Measurements from ENCODE around the gene FAM107A. TPM values are rescaled to one million over a fixed set of nuclear protein-coding genes. Genes with fewer than 3 reads are reported as not detected.

The FAM107A gene
- total RNA-seq, 2 donors from 2014 or later: 76.5 to 80.7 TPM

DNA sequence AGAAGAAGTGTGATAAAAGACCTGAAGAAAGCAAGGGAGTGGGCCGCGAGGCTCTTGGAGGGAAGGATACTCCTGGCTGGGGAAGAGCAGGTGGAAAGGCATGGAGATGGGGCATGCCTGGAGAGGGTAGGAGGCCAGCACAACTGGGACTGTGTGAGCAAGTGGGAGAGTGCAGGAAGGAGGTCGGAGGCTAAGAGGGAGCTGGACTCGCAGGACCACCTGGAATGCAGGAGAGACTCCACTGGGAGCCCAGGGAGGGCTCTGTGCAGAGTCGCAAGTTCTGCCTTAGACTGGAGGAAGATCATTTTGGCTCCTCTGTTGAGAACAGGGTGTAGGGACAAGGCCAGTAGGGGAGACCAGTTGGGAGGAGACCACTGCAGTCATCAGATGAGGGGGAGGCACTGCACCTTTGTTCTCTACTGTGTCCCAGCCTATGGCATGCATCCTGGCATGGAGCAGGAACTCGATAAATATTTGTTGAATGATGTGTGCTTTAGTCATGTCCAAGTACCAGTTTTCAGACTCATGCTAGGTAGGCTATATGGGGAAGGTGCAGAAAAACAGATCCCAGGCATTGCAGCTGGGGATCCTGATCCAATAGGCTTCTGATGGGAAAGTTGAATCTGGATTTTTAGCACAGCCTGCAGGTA is 13.7 kb downstream of the FAM107A start:
- TF ChIP-seq, protein P1, sequence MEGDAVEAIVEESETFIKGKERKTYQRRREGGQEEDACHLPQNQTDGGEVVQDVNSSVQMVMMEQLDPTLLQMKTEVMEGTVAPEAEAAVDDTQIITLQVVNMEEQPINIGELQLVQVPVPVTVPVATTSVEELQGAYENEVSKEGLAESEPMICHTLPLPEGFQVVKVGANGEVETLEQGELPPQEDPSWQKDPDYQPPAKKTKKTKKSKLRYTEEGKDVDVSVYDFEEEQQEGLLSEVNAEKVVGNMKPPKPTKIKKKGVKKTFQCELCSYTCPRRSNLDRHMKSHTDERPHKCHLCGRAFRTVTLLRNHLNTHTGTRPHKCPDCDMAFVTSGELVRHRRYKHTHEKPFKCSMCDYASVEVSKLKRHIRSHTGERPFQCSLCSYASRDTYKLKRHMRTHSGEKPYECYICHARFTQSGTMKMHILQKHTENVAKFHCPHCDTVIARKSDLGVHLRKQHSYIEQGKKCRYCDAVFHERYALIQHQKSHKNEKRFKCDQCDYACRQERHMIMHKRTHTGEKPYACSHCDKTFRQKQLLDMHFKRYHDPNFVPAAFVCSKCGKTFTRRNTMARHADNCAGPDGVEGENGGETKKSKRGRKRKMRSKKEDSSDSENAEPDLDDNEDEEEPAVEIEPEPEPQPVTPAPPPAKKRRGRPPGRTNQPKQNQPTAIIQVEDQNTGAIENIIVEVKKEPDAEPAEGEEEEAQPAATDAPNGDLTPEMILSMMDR (IDR thresholded peaks at IDR 0.05): no peak
- H3K27me3 ChIP-seq: no peaks in the 10 kb centered on the region
- H3K4me1 ChIP-seq: no peaks in the 10 kb centered on the region
- peaks cover 0 to 3% of the 10 kb centered on the region in 2 donors for H3K9me3 ChIP-seq
- no peak overlapping the region for H3K27ac ChIP-seq
- no peak overlapping the region for H3K4me3 ChIP-seq
- DNase-seq (ENCODE audit: low spot score): peak; percentile 40
- H3K36me3 ChIP-seq: peaks cover 10% of the 10 kb centered on the region

- TF ChIP-seq, protein P1 (IDR thresholded peaks at IDR 0.05): no peak
- peaks cover 0 to 3% of the 10 kb centered on the region in 2 donors for H3K9me3 ChIP-seq
- H3K27me3 ChIP-seq: no peaks in the 10 kb centered on the region
- no peaks in the 10 kb centered on the region for H3K4me1 ChIP-seq
- no peak overlapping the region for H3K27ac ChIP-seq
- H3K36me3 ChIP-seq: peaks cover 10% of the 10 kb centered on the region
- H3K4me3 ChIP-seq: no peak overlapping the region
- DNase-seq (ENCODE audit: low spot score): peak; percentile 42
Measured at GRCh38 chr3:58562498-58562897, 14.7 kb downstream of the FAM107A start.

DNA sequence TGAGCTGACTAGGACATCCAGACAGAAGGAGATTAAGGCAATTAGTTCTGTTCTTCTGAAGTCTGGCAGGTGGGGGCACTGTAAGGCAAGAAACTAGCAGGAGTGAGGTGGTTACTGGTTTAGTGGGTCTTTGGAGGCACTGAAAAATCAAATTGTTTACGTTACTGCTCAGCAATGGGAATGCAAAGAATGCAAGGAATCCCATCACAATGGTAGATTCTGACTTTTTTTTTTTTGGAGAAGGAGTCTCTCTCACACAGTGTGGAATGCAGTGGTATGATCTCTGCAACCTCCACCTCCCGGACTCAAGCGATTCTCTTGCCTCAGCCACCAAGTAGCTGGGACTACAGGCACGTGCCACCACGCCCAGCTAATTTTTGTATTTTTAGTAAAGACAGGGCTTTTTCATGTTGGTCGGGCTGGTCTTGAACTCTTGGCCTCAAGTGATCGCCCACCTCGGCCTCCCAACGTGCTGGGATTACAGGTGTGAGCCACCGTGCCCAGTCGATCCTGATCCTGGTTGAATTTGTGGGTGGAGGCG is 16.4 kb downstream of the FAM107A start:
- H3K27ac ChIP-seq: no peak overlapping the region
- peaks cover 0 to 3% of the 10 kb centered on the region in 2 donors for H3K9me3 ChIP-seq
- no peaks in the 10 kb centered on the region for H3K27me3 ChIP-seq
- H3K36me3 ChIP-seq: peaks cover 2% of the 10 kb centered on the region
- peak; percentile 59 for DNase-seq (ENCODE audit: low spot score)
- H3K4me1 ChIP-seq: no peaks in the 10 kb centered on the region
- H3K4me3 ChIP-seq: no peak overlapping the region
- TF ChIP-seq, protein P1 (IDR thresholded peaks at IDR 0.05): peak in 1 of 2 donors; percentile 38

DNA sequence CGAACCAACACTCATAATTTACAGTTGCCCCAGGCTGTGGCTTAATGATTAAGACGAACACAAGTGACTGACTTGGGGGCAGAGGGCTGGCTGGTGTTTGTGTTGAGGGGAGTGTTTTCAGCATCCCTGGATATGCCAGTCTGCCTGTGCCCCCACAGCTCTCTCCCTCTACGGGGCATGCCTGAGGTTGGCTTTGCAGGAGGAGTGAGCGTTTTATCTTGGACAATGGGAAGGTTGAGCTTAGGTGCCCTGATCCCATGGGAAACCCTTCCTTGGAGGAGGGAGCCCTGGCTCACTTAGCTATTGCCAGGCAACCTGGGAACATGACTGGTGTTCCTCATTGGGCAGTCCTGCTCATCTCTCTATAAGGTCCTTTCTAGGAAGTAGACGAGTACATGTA is 17.6 kb downstream of the FAM107A start:
- TF ChIP-seq, protein P1 (IDR thresholded peaks at IDR 0.05): no peak
- H3K27ac ChIP-seq: no peak overlapping the region
- H3K4me1 ChIP-seq: no peaks in the 10 kb centered on the region
- no peaks in the 10 kb centered on the region for H3K36me3 ChIP-seq
- peak; percentile 44 for DNase-seq (ENCODE audit: low spot score)
- no peak overlapping the region for H3K4me3 ChIP-seq
- peaks cover 0 to 3% of the 10 kb centered on the region in 2 donors for H3K9me3 ChIP-seq
- no peaks in the 10 kb centered on the region for H3K27me3 ChIP-seq

DNA sequence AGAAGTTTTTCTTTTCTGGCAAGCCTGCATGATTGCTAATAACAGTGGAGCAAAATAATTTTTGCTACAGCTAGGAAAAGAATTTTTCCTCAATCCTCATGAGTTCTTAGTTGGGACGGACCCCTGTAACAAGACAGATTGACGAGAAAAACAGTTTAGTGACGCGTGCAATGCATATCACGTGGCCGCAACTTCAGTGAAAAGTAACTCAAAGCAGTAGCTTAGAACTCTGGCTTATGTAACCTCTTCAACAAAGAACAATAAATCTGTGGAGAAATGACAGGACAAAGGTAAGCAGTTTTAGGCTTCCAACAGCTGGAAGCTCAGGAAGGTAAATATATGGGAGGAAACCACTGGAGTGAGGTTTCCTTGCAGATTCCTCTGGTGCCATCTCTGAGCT is 19.7 kb downstream of the FAM107A start:
- Histone ChIP-seq H3K4me3 (no peak overlapping the region), H3K27me3 (no peaks in the 10 kb centered on the region), H3K9me3 (no peaks in the 10 kb centered on the region), H3K36me3 (no peaks in the 10 kb centered on the region), H3K27ac (no peak overlapping the region), H3K4me1 (no peaks in the 10 kb centered on the region)
- TF ChIP-seq, protein P1 (IDR thresholded peaks at IDR 0.05): no peak
- no peak for DNase-seq (ENCODE audit: low spot score)

All from right atrium auricular region (tissue), 2 donors.